GM23248 (cell line): Measurements from ENCODE around the gene AGPAT2.

Source experiments
- EZH2 ChIP-seq: fragments of 200-600 bp; sonication (generic); IDR thresholded peaks from 2 replicates; pipeline ENCODE4 v1.6.1; 2018; ENCODE audit warnings: antibody characterized with exemption, mild to moderate bottlenecking; ENCODE audit not compliant: insufficient read depth, poor library complexity, severe bottlenecking
- EZH2phosphoT487 ChIP-seq: fragments of 200-600 bp; sonication (generic); IDR thresholded peaks from 2 replicates; pipeline ENCODE4 v1.6.1; 2018; ENCODE audit warnings: antibody characterized with exemption, moderate library complexity, mild to moderate bottlenecking, low read depth; ENCODE audit not compliant: insufficient read depth

DNA sequence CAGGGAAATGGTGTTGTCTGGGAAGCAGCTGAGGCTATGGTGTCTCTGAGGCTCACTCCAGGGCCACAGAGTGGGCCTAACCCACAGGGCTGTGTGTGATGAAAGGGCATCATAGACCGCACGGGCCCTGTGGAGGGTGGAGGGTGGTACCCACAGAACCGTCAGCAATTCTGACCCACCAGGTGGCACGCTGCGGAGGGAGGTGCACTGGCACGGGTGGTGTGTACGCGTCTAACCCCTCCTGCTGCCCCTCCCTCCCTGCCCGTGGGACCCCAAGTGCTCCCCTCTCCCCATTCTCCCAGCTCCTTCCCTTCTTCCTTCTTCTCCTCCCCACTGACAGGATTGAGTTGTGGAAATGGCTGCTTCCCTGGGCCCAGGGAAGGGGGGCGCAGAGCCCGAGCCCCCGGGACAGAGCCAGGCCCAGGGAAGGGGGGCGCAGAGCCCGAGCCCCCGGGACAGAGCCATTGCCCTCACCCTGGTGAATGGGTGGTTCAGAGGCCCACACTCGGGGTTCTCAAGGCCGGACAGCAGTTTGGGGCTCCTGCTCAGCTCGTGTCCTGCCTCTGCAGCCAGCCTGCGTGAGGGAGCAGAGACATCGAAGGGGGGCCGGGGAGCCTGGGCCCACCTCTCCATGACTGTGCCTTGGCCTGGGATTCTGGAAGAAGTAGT is 48.7 kb upstream of the AGPAT2 start:
- TF ChIP-seq EZH2phosphoT487 (no peak), EZH2 (no peak)
